Posterior cingulate gyrus (tissue), 11 donors: ENCODE results near the gene FLT1.

Source experiments
- DNase-seq, 10 donors: peaks; one replicate each; pipeline versions ENCODE4 v3.0.0 to v3.0.0-alpha.2; 2020 to 2021; ENCODE audit warnings: mixed read lengths in 3 of 10
- intact Hi-C: fragments of 100-400 bp; cut with DNase I; formaldehyde crosslinking; loops from one replicate; pipeline ENCODE4 v1.15.1; 2023

The FLT1 gene

DNA sequence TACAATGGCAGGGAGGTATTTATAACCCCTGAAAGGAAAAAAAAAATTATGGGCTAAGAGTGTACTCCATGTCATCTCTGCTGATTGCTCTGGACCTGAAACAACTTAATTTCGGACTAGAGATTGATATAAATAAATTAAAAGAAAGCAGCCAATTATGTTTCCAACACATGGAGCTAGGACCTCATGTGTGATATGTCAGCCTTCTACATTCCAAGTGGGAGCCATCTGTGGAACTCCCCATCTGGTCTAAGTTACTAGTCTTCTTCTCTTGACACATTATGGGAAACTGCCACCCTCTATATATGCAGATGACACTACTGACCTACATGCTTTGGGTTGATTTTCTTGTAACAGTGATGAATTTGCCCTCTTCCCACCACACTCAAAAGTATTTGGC, 86.1 kb downstream of the FLT1 start:
- intact Hi-C loops, result no loop called here
- no peak for DNase-seq

DNA sequence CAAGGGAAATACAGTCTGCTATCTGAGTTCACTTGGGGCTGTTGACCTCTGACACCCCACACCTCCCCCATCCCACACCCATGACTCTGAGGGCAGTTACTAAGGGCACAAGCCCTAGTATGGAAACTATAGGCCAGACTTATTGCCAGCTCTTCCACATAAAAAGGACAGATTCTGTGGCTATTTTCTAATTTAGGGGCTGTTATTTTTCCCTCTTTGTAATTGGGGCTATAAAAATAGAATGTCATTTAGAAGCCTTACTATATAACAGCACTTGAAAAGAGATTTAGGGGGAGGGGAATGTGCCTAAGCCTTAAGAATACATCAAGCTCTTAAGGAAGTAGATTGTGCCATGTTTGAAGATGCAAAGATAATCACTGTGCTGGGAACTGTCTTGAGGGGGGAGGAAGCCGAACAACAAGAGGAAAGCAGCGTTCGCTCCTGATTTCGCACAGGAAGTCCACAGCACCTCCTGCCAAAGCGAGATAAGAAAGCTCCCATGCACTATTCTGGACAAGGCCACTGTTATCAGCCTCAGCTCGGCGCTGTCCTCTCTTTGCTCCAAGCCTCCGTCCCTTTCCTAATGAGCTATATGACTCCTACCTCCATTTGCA, 86.6 kb downstream of the FLT1 start:
- DNase-seq, result no peak
- intact Hi-C loops, result no loop called here

DNA sequence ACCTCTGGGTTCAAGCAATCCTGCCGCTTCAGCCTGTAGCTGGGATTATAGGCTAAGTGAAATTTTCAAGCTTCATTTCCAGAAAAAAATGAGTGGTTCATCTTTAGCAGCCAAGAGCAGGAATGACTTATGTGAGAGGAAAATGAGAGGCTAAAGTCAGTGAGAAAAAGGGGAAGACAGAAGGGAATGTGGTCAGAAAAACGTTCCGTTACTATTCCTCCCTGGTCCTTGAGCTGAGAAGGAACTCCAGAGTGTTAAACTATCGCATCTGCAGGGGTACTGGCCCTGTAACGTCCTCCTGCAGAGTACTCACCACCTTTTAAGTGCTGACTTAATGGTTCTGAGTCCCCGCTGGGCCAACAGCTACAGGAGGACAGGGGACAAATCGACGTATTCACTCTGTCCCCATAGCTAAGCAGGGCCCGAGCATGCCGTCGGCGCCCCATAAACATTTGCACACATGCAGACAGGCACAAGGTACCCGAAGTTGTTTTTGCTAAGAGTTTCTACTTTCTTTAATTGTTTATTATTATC, 88.1 kb downstream of the FLT1 start:
- no peak for DNase-seq
- intact Hi-C loops, result no loop called here

DNA sequence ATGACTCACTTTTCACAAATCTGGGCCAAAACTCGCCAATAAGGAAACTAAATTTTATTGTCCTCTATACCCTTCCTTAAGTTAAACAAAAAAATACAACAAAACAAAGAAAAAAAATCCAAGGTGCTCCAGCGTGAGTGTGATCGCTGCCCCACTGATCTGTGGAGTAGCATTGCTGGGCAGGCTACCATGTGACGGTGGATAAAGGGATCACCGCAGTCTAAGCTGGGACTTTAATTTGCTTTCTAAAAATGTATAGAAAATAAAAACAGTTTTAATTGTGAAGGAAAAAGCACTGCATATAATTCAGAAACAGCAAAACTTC, 92.9 kb downstream of the FLT1 start:
- no peak for DNase-seq
- intact Hi-C loops, result no loop called here

DNA sequence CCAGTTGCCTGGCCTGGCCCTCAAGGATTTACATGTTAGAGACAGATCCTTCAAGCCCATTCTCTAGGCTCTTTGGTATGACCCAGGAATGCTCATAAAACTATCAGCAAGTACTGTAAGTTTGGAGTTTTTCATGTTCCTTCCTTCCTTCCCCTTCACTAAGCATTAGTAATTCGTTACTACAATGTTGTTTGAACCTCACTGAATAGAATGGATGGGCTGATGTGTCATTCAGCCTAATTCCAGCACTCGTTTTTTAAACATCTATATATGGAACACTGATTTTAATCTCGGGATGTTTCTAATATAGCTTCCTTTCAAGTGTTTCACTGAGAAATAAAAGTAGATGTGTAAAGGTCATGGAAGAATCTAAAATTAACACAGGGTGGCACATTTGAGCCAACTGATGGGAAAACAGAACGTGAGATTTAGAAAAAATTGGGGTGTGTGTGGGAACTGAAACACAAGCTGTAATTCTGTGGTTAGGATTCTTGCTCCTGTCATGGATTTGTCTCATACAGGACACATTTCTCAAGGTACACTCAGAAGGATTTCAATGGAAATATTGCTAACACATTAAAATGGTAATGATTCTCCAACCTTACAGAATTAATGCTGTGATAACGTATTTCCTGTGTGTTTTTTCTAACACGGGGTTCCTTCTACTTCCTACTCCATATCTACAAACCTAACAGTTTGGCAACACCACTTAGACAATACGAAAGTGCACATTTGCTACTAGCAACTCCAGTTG, 93.4 kb downstream of the FLT1 start:
- intact Hi-C loops, result no loop called here
- DNase-seq, result no peak

DNA sequence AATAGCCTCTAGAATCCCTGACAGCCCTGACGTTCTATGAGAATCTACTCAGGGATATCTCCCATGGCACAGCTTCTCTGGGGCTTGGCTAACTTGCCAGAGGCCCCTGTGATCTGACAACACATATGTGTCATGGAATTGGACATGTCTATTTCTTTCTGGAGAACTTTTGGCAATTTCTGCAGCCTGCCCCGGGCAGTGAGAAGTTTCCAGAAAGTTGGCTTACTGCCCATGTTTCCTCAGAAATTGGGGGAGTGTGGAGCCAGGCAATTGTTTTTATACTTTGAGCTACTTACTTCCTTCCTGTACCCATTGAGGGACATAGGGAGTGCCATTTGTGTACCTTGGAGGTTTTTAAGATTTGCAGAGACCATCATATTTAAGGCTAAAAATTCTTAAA, 98.9 kb downstream of the FLT1 start:
- no peak for DNase-seq
- intact Hi-C loops, result no loop called here

DNA sequence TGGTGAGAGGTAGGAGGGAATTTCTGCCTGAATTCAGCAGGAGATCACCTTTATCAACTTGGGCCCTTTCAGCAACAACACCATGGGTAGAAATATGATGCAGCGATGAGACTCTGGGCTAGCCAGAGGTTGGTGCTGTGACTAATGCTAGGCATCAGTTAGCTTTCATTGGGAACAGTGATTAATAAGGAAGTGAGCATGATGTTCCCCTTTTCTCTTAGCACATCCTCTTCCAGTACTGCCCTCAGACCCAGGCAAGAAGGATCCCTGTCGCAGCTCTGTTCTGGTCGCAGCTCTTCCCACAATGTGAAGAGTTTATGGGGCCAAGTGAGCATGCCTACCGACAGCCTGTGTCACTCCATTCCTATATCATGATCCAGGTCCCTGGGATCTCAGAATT, 100.5 kb downstream of the FLT1 start:
- DNase-seq, result no peak
- intact Hi-C loops, result no loop called here

DNA sequence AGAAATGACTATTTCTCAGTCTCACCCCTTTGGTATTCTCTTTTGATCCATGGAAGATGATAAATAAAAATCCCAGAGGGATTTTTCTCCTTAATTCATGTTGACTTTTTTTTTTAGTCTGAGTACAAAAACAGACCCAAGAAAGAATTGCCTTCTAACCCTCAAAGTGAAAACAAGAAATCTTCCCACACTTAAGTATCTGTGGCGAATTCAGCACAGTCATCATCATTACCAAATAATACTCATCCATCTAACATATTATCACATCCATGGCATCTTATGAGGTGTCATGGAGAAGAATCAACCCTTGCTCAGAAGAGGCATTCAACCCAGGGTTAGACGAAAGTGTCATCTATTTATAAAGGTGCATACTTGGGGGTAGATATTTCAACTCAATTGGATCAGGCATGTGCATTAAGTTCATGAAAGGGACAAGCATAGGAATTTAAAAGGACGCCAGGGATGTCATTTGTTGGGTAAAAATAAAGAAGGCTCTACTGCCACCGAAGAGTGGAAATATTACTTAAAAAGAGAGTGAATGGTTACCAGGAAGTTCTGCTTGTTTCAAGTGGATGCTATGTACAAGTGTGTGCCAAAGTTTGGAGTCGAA, 101.9 kb downstream of the FLT1 start:
- intact Hi-C loops, result no loop called here
- DNase-seq, result no peak

DNA sequence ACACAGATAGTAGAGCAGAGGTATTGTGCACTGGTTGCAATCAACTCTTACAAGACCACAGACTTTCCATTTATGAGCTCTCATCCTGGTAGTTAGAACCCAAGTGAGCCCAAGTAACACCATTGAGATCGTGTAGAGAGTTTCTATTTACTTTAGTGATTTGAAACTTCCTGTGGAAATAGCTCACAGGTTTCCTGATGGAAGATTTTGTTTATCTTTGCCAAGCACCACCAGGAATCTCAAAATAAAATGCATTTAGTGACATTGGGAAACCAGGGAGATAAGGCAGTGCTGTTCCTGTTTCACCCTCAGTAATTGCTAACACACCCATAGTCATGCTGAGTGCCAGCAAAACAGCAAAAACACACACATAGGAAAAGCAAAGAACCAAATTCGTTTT, 102.5 kb downstream of the FLT1 start:
- intact Hi-C loops, result no loop called here
- no peak for DNase-seq

DNA sequence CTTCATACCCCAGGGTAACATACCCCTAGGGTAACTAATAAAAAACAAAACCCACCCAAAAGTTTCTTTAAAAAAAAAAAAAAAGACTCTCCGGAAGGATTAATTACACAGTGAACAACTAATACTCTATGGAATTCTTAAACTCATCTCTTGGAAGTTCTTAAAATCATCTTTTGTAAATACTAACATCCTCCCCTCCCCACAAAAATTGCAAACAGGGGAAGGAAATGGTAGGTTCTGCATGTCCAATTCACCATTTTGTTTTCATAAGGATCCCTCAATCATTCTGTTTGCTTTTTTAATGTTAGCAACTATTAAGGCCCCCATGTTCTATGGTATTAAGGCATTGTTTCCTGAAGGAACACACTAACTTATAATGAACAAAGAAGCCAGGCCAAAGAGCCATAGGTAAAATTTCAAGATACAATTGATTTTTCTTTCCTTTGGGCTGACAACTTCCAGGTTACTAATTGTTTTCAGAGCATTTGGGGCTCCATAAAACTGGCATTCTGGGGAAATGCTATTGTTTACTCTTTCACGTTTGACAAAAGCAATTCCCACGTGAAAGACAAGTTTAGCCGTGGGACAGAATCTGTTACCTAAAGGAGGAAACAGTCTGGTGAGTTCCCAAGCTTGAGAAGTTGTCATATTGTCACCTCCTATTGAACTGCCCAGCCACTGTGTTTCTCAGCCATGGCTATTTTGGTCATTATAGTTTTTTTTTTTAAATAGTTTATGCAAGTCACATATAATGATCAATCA, 107.0 kb downstream of the FLT1 start:
- DNase-seq, result no peak
- intact Hi-C loops, result no loop called here

DNA sequence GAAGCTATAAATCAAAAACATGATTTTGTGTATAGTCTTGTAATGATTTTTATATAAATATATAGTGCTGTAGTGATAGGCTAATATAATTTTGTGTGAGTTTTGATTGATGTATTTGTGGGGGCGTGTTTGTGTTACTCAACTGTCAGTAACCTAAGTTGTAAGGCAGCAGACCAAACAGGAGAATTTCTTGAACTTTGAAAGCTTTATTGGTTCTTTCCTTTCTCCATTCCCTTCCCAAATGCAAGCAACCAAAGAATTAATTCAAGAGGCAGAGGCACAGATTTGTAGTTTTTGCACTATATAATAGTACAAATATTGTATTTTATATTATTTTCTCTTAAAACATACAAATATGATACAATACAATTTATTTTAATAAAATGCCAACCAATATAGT, 109.6 kb downstream of the FLT1 start:
- intact Hi-C loops, result no loop called here
- no peak for DNase-seq

DNA sequence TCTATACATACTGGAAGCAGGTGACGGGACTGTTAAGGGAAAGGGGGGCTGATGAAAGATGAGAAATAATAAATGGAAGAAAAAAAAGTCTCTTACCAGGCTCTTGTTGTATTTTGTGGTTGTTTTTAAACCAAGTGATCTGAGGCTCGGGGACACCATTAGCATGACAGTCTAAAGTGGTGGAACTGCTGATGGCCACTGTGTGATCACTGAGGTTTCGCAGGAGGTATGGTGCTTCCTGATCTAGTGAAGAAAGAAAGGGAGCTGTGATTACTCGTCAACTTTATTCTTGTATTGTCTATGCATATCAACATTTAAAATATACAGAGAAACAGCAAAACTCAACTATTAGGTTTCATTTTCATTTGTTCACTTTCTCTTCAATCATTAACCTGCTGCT, 110.1 kb downstream of the FLT1 start:
- intact Hi-C loops, result no loop called here
- no peak for DNase-seq

DNA sequence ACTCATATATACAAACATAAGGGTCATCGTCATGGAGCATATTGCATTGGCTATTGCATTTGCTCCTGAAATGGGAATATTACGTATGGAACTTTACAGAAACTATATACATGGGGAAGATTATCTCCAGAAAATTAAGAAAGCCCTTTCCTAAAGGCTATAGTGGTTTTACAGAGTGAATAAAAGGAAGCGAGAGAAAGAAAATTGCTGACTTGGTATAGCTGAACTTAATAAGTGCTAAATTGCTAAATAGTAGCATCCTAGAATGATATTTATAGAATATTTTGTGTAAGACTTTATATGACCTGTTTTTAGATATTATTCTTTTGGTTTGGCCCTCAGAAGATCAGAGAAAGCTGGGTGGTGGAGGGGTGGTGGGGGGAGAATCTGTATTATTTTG, 114.6 kb downstream of the FLT1 start:
- DNase-seq, result no peak
- intact Hi-C loops, result no loop called here

DNA sequence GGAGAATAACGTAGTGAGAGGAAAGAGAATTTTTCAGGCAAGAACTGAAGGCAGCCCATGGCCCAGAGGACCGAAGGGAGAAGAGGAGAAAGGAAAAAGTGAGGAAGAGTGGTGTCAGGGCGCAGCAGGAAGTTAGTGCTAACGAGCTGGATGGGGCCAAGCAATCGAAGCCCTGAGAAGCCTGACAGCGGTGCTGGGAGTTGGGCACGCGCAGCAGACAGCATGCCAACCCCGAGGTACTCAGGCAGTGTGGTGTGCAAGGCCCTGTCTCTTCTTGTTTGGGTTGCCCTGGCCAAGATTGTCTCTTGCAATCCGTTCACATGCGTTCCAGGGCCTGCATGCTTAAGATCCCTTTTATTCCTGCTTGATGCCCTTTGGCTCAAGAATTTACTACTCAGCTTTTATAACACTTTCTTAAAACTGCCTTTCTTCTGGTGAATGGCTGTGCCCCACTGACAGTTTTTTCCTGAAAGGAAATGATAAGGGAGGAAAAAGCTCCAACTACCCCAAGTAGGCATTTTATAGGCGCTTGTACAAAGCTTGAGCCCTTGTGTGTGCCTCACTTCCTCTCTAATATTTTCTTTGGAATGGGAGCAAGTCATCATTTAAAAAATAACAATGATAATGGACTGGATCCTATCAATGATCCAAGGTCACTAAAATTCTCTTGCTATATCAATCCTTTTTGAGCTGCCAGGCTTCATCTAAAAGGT, 115.4 kb downstream of the FLT1 start:
- DNase-seq, result no peak
- intact Hi-C loops, result no loop called here

DNA sequence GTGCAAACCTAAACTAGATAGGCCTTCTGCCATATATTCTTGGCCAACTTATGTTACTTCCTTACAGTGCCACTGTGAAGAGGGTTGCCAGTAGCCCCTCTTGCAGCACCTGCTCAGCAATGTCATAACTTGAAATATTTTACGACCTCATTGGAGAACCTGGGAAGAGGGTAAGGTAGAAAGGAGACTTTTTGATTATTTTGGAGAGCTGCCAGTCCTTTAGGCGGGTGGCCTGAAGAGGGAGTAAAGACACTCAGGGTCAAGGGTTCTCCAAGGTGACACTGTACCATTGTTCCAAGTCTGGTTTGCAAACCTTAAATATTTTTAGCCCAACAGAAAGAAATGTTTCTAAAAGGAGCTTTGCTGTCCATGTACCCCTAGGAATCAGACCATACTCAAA, 118.3 kb downstream of the FLT1 start:
- intact Hi-C loops, result no loop called here
- DNase-seq, result no peak

DNA sequence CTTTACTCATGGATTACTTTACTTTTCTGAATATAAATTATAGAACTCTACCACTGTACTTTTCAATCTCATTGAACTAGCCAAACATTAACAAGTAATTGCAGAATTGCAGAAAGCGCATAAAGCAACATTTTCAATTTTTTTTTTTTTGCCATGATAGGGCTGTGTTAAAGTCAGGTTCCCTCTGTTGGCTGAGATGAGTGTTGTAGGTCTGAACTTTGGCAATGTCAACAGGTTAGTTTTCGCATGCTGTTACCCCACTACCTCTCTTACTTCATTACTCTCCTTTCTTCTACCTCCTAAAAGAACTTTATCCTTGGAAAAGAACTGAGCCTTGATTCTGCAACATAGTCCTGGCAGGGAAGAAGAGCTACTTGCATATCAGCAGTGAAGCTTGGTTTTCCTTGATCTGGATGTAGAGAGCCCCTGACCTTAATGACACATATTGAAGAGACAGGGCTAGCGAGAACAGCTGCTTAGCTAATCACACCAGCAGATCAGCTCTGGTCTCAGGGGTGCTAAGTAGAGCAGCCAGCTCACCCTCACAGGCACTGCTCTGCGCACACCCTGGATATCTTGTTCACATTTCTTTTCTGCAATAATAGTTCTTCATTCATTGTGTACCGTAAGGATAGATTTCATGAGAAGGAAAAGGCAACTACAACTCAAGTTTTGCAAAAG, 119.5 kb downstream of the FLT1 start:
- DNase-seq, result no peak
- intact Hi-C loops, result no loop called here

DNA sequence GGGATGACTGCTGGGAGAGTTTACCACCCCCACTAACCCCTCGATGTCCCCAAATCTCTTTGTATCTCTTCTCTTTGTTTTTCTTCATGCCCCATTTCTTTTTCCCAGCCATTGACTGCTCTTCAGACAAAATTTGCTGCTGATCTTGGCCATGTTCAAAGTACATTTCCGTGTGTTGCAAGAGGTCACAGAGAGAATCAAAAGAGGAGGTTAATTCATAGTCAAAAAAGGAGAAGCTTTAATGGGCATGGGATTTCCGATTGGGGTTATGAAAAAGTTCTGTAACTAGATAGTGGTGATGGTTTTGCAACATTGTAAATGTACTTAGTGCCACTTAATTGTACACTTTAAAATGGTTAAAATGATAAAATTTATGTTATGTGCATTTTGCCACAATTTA, 121.1 kb downstream of the FLT1 start:
- DNase-seq, result no peak
- intact Hi-C loops, result no loop called here

DNA sequence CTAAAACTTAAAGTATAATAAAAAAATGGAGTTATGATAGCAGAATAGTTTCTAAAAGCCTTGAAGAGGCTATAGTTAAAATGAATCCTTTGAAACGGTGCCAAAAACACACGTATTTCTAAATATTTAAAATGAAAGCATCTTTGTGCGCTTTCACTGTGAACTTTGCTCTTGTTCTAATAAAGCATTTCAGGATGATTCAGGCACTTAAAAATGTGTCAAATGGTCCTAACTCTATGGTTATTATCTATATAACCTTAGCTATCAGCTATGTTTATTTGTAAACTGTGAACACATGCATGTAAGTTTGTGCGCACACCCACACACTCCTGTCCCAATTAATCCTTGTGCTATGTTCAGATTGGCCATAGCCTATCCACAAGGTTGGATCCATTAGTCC, 124.5 kb downstream of the FLT1 start:
- intact Hi-C loops, result no loop called here

DNA sequence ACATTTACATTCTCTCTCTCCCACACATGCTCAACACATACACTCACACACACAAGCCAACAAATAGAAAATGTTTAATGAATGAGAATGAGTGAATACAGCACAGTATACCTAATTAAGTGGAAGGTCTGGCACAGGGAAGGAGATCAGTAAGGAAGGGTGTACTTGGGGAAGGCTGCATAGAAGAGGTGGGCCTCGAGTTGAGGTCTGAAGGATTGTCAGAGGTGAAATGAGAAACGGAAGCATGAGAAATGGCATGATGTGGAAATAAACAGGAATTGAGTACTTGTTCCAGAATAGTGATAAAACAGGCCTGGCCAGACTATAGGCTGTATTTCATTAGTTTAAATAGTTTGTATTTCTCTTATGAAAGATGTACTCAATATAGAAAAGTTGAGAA, 136.2 kb downstream of the FLT1 start:
- intact Hi-C loops, result no loop called here
- no peak for DNase-seq

More for the DNA sequence above, 124.5 kb downstream of the FLT1 start:
- no peak for DNase-seq

DNA sequence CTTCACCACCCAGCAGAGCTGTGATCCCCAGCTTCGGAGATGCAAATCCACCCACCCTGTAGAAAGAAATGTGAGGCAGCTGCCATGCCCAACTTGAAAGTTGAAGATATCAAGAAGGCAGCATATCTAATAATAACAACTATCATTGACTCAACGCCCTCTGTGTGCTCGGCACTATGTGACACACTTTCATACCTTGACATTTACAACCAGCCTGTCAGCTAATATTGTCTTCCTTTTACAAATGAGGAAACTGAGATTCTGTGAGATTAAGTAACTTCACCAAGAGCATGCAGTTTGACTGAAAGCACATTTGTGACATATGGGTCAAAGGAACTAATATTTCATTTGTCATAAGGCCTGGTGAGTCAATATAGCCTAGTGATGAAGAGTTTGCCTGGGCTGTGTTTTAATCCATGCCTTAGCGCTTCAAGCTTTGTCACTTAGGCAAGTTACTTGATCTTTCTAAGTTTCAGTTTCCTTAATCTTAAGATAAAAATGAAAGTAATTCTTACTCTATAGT, 137.0 kb downstream of the FLT1 start:
- intact Hi-C loops, result no loop called here
- no peak for DNase-seq
